ENCODE results near the gene IRF2BPL.

The IRF2BPL gene

GRCh38 chr14:77012193-77012765, 16.2 kb downstream of the IRF2BPL start:
- TF ChIP-seq, protein P1, sequence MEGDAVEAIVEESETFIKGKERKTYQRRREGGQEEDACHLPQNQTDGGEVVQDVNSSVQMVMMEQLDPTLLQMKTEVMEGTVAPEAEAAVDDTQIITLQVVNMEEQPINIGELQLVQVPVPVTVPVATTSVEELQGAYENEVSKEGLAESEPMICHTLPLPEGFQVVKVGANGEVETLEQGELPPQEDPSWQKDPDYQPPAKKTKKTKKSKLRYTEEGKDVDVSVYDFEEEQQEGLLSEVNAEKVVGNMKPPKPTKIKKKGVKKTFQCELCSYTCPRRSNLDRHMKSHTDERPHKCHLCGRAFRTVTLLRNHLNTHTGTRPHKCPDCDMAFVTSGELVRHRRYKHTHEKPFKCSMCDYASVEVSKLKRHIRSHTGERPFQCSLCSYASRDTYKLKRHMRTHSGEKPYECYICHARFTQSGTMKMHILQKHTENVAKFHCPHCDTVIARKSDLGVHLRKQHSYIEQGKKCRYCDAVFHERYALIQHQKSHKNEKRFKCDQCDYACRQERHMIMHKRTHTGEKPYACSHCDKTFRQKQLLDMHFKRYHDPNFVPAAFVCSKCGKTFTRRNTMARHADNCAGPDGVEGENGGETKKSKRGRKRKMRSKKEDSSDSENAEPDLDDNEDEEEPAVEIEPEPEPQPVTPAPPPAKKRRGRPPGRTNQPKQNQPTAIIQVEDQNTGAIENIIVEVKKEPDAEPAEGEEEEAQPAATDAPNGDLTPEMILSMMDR (IDR thresholded peaks at IDR 0.05; ENCODE audit: extremely low read depth, missing control alignments), result no peak
- no peak for DNase-seq (ENCODE audit: low spot score)

DNA sequence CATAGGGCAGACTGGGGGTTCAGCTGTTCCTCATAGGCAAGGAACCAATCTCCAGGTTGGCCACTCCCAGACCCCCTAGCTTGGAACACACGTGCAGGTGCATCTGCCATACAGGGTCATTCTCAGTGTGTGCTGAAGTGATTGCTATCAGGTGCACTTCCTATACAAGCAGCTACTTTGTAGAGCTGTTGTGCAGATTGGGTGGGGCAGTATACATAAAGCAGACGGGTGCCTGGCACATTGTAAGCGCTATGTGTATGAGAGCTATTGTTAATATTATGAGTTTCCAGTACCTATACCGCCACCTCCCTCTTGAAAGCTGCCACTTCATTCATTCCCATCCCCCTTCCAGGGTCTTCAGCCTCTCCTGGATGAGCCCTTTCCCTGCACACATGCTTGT, 17.3 kb downstream of the IRF2BPL start:
- no peak for DNase-seq (ENCODE audit: low spot score)
- TF ChIP-seq, protein P1 (IDR thresholded peaks at IDR 0.05; ENCODE audit: extremely low read depth, missing control alignments), result no peak

GRCh38 chr14:77009014-77009413, 19.5 kb downstream of the IRF2BPL start:
- no peak for DNase-seq (ENCODE audit: low spot score)
- TF ChIP-seq, protein P1 (IDR thresholded peaks at IDR 0.05; ENCODE audit: extremely low read depth, missing control alignments), result no peak

DNA sequence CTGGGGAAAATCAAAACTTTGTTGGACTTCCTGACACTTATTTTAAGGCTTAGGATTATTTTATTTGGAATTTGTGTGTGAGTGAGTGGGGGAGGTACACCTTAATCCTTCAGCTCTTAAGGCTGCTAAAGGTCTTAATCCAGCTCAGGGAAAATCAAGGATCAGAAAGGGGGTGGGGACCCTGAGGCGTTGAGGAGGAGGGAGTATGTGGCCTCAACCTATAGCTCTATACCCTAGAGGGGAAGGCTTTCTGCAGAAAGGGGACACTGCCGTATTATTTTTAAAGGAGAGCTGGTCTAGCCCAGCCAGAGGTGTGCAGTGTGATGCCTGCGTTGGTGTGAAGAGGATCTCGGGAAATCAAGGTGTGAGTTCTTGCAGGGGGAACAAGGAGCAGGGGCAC, 20.0 kb downstream of the IRF2BPL start:
- no peak for DNase-seq (ENCODE audit: low spot score)
- TF ChIP-seq, protein P1 (IDR thresholded peaks at IDR 0.05; ENCODE audit: extremely low read depth, missing control alignments), result no peak

DNA sequence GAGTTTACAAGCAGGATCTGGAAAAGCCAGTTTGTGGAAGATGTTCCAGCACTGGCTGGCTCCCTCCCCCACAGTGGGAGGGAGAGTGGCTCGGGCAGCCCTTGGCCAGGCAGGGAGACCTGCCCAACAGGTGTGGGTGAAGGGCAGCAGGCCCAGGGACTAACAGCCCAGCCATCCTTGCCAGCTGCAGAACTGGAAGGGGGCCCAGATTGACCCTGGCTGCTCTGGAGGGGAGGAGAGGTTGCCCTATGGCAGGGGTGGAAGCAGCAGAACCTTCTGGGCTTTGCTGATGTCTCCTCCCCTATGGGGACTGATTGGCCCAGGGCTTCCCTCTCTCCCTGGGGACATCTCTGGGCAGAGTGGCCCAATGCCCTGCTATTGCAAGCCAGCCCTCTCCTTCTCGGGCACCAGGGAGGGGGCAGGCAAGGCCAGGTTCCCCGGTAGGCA, 20.5 kb downstream of the IRF2BPL start:
- TF ChIP-seq, protein P1 (IDR thresholded peaks at IDR 0.05; ENCODE audit: extremely low read depth, missing control alignments), result no peak
- DNase-seq (ENCODE audit: low spot score), result no peak

DNA sequence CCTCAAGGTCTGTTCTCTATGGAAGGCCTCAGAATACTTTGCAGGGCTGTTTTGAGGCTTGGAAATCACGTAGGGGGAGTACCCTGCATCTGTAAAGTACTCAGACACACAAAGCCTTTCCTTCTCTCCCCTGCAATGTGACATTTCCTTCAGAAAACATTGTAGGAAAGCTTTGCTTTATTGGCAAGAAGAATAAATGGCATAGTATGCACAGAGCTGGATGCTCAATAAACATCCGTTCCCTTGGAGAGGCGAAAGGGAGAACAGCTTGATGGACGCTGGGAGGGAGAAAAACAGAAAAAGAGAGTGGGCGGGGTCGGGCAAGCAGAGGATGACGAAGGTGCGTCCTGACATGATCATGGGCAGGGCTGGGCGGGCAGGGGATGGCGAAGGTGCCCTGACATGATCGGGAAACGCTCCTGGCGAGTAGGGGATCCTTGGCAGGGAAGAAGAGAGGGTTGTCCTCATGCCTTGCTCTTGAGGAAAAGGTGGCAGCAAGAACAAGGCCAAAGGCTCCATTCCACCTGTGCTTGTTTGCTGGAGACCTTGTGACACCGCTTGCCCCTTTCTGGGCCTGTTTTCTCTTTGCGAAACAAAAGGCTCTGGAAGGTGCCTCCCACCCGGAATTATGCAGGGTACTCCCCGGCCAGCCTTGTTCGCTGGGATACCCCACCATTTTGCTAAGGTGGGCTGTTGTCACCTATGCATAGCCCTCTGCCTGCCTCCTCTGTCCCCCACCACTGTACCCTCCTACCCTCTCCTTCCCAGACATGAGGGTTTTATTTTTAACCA, 21.1 kb downstream of the IRF2BPL start:
- TF ChIP-seq, protein P1 (IDR thresholded peaks at IDR 0.05; ENCODE audit: extremely low read depth, missing control alignments), result no peak
- no peak for DNase-seq (ENCODE audit: low spot score)

DNA sequence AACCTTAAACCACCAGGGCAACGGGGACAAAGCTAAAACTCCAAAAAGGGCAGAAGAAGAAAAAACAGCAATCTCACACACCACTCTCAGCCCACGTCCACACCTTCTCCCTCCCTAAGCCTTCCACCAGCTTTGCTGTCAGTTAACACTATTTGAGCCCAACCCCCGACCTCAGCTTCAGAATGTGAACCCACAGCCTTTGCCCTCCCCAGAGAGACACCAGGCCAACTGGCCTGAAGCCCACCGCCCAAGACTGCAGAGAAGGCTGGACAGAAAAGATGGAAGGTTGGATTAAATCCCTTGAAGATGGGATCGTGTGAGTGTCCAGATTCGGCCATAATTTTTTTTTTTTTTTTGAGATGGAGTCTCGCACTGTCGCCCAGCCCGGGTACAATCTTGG, 22.4 kb downstream of the IRF2BPL start:
- TF ChIP-seq, protein P1 (IDR thresholded peaks at IDR 0.05; ENCODE audit: extremely low read depth, missing control alignments), result no peak
- DNase-seq (ENCODE audit: low spot score), result no peak

Measured in GM20000 (cell line).